MM.1S (cell line): ENCODE results near the gene MYO1H.

Source experiments
- DNase-seq: peaks from one replicate; pipeline ENCODE4 v3.0.0-alpha.2; 2015
- H2AFZ ChIP-seq: fragments of 300-600 bp; sonication (generic); 2 replicates; pipeline ENCODE4 v1.6.0; 2016; ENCODE audit warnings: antibody characterized with exemption, low read length
- H3F3A ChIP-seq: fragments of 300-600 bp; sonication (generic); 2 replicates; pipeline ENCODE4 v1.6.1; 2016; ENCODE audit warnings: mild to moderate bottlenecking, antibody characterized with exemption, low read length, moderate library complexity, mixed read lengths; ENCODE audit not compliant: insufficient read depth
- H3K27ac ChIP-seq: fragments of 300-600 bp; sonication (generic); 2 replicates; pipeline ENCODE4 v1.5.1; 2016; ENCODE audit warnings: mild to moderate bottlenecking, low read length
- H3K27me3 ChIP-seq: fragments of 300-600 bp; sonication (generic); replicated peaks from 2 replicates; pipeline ENCODE4 v1.6.0; 2016; ENCODE audit warnings: low read length; ENCODE audit not compliant: insufficient read depth
- H3K36me3 ChIP-seq: fragments of 300-600 bp; sonication (generic); replicated peaks from 2 replicates; pipeline ENCODE4 v1.6.1; 2016; ENCODE audit warnings: mild to moderate bottlenecking, low read length, mixed read lengths; ENCODE audit not compliant: insufficient read depth
- H3K4me1 ChIP-seq: fragments of 300-600 bp; sonication (generic); 2 replicates; pipeline ENCODE4 v1.6.1; 2016; ENCODE audit warnings: low read length, mixed read lengths
- H3K4me2 ChIP-seq: fragments of 300-600 bp; sonication (generic); 2 replicates; pipeline ENCODE4 v1.6.0; 2016; ENCODE audit warnings: low read depth, low read length
- H3K4me3 ChIP-seq: fragments of 300-600 bp; sonication (generic); 2 replicates; pipeline ENCODE4 v1.5.1; 2016; ENCODE audit warnings: low read length, mixed read lengths
- H3K79me2 ChIP-seq: fragments of 300-600 bp; sonication (generic); 2 replicates; pipeline ENCODE4 v1.6.1; 2016; ENCODE audit warnings: mixed run types, low read length, mixed read lengths
- H3K9ac ChIP-seq: fragments of 300-600 bp; sonication (generic); 2 replicates; pipeline ENCODE4 v1.6.1; 2016; ENCODE audit warnings: low read length, mixed read lengths
- H3K9me2 ChIP-seq: fragments of 300-600 bp; sonication (generic); replicated peaks from 2 replicates; pipeline ENCODE4 v1.6.1; 2016; ENCODE audit warnings: mild to moderate bottlenecking, low read length, mixed read lengths; ENCODE audit not compliant: insufficient read depth
- H3K9me3 ChIP-seq: fragments of 300-600 bp; sonication (generic); replicated peaks from 2 replicates; pipeline ENCODE4 v1.6.1; 2016; ENCODE audit warnings: mild to moderate bottlenecking, low read length, mixed read lengths; ENCODE audit not compliant: insufficient read depth
- H4K20me1 ChIP-seq: fragments of 300-600 bp; sonication (generic); 2 replicates; pipeline ENCODE4 v1.6.1; 2016; ENCODE audit warnings: mild to moderate bottlenecking, low read length, moderate library complexity, mixed read lengths; ENCODE audit not compliant: insufficient read depth
- EZH2 ChIP-seq: fragments of 300-600 bp; sonication (generic); optimal IDR thresholded peaks from 2 replicates; pipeline ENCODE3; 2017; ENCODE audit warnings: low read depth, mild to moderate bottlenecking, antibody characterized with exemption, low read length, mixed read lengths
- EZH2phosphoT487 ChIP-seq: fragments of 300-600 bp; sonication (generic); IDR thresholded peaks from 2 replicates; pipeline ENCODE4 v1.6.1; 2018; ENCODE audit warnings: antibody characterized with exemption, low read length
- TF ChIP-seq, protein P1 (sequence below): fragments of 300-600 bp; sonication (generic); IDR thresholded peaks from 2 replicates; pipeline ENCODE4 v1.5.1; 2016; ENCODE audit warnings: antibody characterized with exemption, low read length, mixed read lengths

The MYO1H gene

DNA sequence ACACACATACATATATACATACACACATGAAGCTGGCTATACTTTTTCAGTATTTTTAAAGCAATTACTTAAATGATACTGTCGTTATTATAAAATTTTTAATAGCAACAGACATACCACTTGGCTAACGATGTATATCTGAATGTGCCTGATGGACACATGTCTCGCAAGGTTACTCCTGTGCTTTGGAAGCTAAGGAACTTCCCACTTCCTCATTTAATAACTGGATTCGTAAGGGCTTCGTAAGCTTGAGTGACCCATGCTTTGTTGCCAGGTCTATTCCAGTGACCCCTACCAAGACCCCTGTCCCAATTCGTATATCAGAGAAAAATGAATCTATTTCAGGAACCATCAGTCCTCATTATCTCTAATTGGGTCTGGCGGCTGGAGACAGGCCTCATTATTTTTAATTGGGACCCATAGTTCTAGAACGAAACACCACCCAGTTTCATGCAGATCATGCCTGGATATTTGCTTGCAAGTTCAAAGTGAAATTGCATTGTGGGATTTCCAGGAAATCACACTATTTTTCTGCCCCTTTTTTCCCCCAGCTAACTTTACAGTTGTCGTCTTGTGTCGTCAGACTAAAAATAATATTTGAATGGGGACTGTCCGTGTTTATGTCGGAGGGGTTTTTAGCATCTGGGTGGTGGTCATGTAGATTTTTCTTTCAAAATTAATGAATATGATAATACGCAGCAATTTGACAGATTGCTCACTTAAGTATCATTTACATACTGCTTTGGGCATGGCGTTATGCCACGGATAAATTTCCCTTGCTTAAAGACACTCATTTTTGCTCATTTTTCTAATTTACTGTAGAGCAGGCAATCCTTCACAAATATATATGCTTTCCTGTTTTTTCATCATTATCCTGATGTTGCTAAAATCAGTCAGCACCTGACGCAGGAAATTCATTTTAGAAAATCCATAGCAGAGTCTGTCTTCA, 17.1 kb upstream of the MYO1H start:
- no peaks in the 10 kb centered on the region for H3K27me3 ChIP-seq
- H3K4me3 ChIP-seq, result no peak overlapping the region
- no peak overlapping the region for H3K9ac ChIP-seq
- no peak overlapping the region for H3K4me2 ChIP-seq
- TF ChIP-seq EZH2 (no peak), EZH2phosphoT487 (no peak)
- TF ChIP-seq, protein P1, sequence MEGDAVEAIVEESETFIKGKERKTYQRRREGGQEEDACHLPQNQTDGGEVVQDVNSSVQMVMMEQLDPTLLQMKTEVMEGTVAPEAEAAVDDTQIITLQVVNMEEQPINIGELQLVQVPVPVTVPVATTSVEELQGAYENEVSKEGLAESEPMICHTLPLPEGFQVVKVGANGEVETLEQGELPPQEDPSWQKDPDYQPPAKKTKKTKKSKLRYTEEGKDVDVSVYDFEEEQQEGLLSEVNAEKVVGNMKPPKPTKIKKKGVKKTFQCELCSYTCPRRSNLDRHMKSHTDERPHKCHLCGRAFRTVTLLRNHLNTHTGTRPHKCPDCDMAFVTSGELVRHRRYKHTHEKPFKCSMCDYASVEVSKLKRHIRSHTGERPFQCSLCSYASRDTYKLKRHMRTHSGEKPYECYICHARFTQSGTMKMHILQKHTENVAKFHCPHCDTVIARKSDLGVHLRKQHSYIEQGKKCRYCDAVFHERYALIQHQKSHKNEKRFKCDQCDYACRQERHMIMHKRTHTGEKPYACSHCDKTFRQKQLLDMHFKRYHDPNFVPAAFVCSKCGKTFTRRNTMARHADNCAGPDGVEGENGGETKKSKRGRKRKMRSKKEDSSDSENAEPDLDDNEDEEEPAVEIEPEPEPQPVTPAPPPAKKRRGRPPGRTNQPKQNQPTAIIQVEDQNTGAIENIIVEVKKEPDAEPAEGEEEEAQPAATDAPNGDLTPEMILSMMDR, result no peak
- H3K9me3 ChIP-seq, result no peaks in the 10 kb centered on the region
- no peaks in the 10 kb centered on the region for H3K4me1 ChIP-seq
- no peaks in the 10 kb centered on the region for H3K79me2 ChIP-seq
- no peak overlapping the region for H2AFZ ChIP-seq
- no peaks in the 10 kb centered on the region for H4K20me1 ChIP-seq
- H3K9me2 ChIP-seq, result no peaks in the 10 kb centered on the region
- DNase-seq, result no peak
- H3K27ac ChIP-seq, result no peak overlapping the region
- H3F3A ChIP-seq, result no peaks in the 10 kb centered on the region
- no peaks in the 10 kb centered on the region for H3K36me3 ChIP-seq

DNA sequence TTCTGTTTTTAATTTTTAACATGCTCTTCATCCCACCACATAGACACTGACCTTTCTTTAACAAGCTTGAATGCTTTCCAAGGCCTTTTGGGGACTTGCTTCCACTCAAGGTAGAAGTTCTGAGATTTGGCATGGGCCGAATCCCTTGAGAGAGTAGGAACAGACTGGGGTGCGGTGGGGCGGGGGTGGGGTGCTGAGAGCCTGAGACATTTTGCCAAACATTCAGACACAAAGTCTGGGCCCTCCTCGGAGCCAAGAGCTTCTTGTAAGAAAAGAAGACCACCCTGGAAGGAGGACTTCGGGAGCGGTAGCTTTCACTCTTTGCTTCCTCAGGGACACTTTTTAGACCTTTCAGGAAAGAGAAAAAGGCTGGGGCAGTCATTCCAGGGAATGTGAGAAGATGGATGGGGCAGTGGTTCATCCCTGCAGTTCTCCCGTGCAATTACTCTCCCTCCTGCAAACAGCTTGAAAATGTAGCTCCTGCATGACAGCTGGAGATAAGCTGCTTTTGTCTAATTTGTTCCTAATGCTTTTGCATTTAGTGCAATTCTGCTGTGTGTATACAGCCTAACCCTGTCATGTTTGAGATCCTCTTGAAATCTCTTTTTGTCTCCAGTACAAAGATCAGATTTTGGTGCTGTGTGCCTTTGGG, 16.3 kb upstream of the MYO1H start:
- Histone ChIP-seq H3K9ac (no peak overlapping the region), H3K4me2 (no peak overlapping the region), H3K9me3 (no peaks in the 10 kb centered on the region), H2AFZ (no peak overlapping the region), H4K20me1 (no peaks in the 10 kb centered on the region), H3K36me3 (no peaks in the 10 kb centered on the region), H3K27ac (no peak overlapping the region), H3K9me2 (no peaks in the 10 kb centered on the region), H3K27me3 (no peaks in the 10 kb centered on the region), H3K4me1 (no peaks in the 10 kb centered on the region), H3K79me2 (no peaks in the 10 kb centered on the region), H3F3A (no peaks in the 10 kb centered on the region), H3K4me3 (no peak overlapping the region)
- DNase-seq, result no peak
- no peak for TF ChIP-seq EZH2
- TF ChIP-seq, protein P1, result no peak
- no peak for TF ChIP-seq EZH2phosphoT487

DNA sequence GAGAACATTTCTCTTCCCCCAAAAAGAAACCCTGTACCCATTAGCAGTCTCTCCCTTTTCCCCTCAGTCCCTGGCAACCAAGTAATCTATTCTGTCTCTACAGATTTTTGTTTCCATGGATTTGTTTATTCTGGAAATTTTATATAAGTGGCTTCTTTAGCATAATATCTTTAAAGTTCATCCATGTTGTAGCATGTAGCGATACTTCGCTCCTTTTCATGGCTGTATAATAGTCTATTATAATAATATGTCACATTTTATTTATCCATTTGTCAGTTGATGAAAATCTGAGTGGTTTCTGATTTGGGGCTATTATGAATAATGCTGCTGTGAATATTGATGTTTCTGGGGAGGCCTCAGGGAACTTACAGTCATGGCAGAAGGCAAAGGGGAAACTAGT, 12.8 kb upstream of the MYO1H start:
- Histone ChIP-seq H3K9ac (no peak overlapping the region), H3K9me2 (no peaks in the 10 kb centered on the region), H2AFZ (no peak overlapping the region), H3K4me3 (no peak overlapping the region), H3K27ac (no peak overlapping the region), H3K36me3 (no peaks in the 10 kb centered on the region), H3K9me3 (no peaks in the 10 kb centered on the region), H3K27me3 (no peaks in the 10 kb centered on the region), H3K79me2 (no peaks in the 10 kb centered on the region), H4K20me1 (no peaks in the 10 kb centered on the region), H3F3A (no peaks in the 10 kb centered on the region), H3K4me1 (no peaks in the 10 kb centered on the region), H3K4me2 (no peak overlapping the region)
- TF ChIP-seq, protein P1, result no peak
- TF ChIP-seq EZH2 (no peak), EZH2phosphoT487 (no peak)
- no peak for DNase-seq
